ENCODE results near the gene CCNI2.

The CCNI2 gene

GRCh38 chr5:132765311-132766019 is 18.2 kb downstream of the CCNI2 start:
- DNase-seq (ENCODE audit: low spot score): no peak

- no peak for DNase-seq (ENCODE audit: low spot score)
Observed at GRCh38 chr5:132766020-132766805, 19.0 kb downstream of the CCNI2 start.

GRCh38 chr5:132766806-132767055 is 19.5 kb downstream of the CCNI2 start:
- DNase-seq (ENCODE audit: low spot score): no peak

GRCh38 chr5:132767150-132767549 is 19.9 kb downstream of the CCNI2 start:
- no peak for DNase-seq (ENCODE audit: low spot score)

GRCh38 chr5:132768485-132768868 is 21.3 kb downstream of the CCNI2 start:
- DNase-seq (ENCODE audit: low spot score): no peak

GRCh38 chr5:132770476-132771159 is 23.4 kb downstream of the CCNI2 start:
- no peak for DNase-seq (ENCODE audit: low spot score)

- DNase-seq (ENCODE audit: low spot score): no peak
Observed at GRCh38 chr5:132771503-132771998, 24.3 kb downstream of the CCNI2 start.

GRCh38 chr5:132772291-132773070 is 25.3 kb downstream of the CCNI2 start:
- DNase-seq (ENCODE audit: low spot score): no peak

GRCh38 chr5:132773114-132773513 is 25.9 kb downstream of the CCNI2 start:
- DNase-seq (ENCODE audit: low spot score): no peak

- DNase-seq (ENCODE audit: low spot score): no peak
Observed at GRCh38 chr5:132773601-132774355, 26.6 kb downstream of the CCNI2 start.

GRCh38 chr5:132774406-132774805 is 27.2 kb downstream of the CCNI2 start:
- DNase-seq (ENCODE audit: low spot score): no peak

GRCh38 chr5:132774896-132775295 is 27.7 kb downstream of the CCNI2 start:
- DNase-seq (ENCODE audit: low spot score): no peak

- DNase-seq (ENCODE audit: low spot score): no peak
Observed at GRCh38 chr5:132775476-132775961, 28.3 kb downstream of the CCNI2 start.

GRCh38 chr5:132776131-132776937 is 29.1 kb downstream of the CCNI2 start:
- peak; percentile 48 for DNase-seq (ENCODE audit: low spot score)

GRCh38 chr5:132776938-132777208 is 29.6 kb downstream of the CCNI2 start:
- no peak for DNase-seq (ENCODE audit: low spot score)

- peak; percentile 54 for DNase-seq (ENCODE audit: low spot score)
Observed at GRCh38 chr5:132777209-132778069, 30.2 kb downstream of the CCNI2 start, which contains the start of gene SEPTIN8. SEPTIN8 (minus strand) TSS chr5:132777239; CDS start chr5:132777137, 102 bp downstream.

- no peak for DNase-seq (ENCODE audit: low spot score)
Observed at GRCh38 chr5:132778129-132778528, 30.9 kb downstream of the CCNI2 start.

GRCh38 chr5:132778856-132779255 is 31.6 kb downstream of the CCNI2 start:
- DNase-seq (ENCODE audit: low spot score): no peak

- DNase-seq (ENCODE audit: low spot score): no peak
Observed at GRCh38 chr5:132779961-132780360, 32.7 kb downstream of the CCNI2 start.

- no peak for DNase-seq (ENCODE audit: low spot score)
Observed at GRCh38 chr5:132780577-132780976, 33.4 kb downstream of the CCNI2 start.
